Measurements from ENCODE around the gene KRTAP1-3.
A peak's percentile ranks its signal among the peaks of the same experiment; 100 is the strongest.
"Not testable (repeated sequence)": the region's sequence is repeated elsewhere in the genome, so short reads cannot be mapped to it uniquely, and the experiment has no call there.

KRTAP1-3 gene

DNA sequence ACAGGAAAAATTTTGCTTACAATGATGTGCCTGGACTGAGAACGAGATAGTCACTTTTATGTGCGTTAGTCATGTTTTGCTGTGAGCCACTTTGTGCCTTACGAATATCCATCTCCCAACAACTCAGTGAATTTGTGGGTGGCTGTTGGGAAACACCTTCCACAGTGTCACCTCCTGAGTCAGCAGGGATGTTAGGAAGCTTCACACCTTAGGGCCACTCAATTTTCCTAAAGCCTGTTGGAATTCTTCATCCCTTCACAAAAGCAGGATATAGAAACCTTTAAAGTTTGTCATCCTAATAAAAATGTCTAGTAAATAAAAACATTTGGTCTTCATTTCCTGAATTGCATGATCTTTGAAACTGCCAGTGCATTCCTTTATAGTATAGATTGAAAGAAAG lies 21.5 kb downstream of the KRTAP1-3 start:
- FAIRE-seq (peak; percentile 93), DNase-seq (ENCODE audit: insufficient read length, low spot score) (no peak)

DNA sequence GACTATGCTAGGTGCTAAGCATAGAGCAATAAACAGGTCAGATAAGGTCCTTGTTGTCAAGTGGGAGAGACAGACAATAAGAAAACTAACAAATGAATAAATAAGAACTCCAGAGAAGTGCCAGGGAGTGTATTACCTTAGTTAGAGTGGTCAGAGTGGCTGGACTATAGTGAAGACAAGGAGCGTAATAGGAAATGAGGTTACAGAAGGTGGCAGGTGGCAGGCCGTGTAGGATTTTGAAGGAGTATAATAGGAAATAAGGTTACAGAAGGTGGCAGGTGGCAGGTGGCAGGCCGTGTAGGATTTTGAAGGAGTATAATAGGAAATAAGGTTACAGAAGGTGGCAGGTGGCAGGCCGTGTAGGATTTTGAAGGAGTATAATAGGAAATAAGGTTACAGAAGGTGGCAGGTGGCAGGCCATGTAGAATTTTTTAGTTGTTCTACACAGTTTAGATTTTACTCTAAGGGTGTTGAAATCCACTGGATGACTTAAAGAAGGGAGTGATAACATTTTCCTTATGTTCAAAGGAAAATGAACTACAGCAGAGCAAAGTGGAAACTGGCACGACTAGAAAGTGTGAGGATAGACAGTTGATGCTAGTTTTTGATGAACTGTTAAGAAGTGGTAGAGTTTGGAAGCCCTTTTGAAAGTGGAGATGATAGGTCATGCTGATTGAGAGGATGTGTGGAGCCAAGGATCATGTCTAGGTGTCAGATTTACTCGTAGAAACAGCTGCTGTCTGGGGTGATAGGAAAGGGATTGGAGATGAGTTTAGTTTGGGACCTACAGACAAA lies 22.2 kb downstream of the KRTAP1-3 start:
- FAIRE-seq: no peak
- DNase-seq (ENCODE audit: insufficient read length, low spot score): no peak

DNA sequence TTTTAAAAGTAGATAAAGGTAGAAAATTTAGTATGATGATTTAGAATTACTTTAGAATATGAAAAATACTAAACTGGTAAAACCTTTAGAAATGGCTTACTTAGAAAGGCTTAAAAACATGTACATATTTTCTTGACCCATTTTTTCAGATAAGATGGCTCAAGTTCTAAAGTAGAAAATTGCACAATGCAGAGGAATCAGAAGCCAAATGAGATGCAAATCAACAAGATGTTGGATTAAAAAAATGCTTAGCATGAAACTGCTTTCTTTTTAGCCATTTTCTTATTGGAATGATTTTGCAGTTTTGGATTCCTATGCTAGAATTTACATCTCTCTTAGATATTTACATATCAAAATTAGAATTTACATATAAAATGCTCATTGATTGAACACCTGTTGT lies 24.2 kb downstream of the KRTAP1-3 start:
- FAIRE-seq: no peak

DNA sequence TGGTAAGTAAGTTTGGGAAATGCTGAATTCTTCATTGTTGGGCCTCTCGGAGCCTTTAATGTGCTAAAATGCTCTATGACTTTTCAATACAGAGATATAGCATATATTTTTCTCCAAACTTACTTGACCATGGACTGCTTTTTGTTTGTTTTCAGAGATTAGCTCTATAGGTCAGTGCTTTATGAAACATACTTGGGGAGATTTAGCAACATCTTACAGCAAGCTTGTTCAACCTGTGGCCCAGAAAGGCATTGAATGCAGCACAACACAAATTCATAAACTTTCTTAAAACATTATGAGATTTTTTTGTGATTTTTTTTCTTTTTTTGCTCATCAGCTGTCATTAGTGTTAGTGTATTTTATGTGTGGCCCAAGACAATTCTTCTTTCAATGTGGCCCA lies 24.7 kb downstream of the KRTAP1-3 start:
- FAIRE-seq (no peak), DNase-seq (ENCODE audit: insufficient read length, low spot score) (no peak)

More for the DNA sequence above, 24.2 kb downstream of the KRTAP1-3 start:
- DNase-seq (ENCODE audit: insufficient read length, low spot score): no peak

DNA sequence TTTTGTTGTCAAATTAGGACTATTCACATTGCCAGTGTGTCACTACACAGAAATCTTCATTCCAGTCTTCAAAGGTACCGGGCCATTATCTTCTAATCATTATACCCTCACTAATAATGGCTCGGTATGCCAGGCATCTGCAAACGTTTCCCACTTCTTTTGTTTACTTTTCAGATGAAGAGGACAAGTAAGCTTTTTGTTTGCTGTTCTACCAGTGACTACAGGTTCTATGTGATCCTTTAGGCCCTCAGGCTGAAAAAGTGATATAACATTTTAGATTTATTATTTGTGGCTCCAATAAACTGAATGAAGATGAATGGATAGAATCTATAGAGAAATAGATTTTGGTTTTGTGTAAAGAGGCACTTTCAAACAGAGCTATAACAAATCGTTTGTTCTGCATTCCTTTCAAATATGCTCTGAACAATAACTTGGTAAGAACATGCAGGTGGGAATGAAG lies 25.3 kb downstream of the KRTAP1-3 start:
- no peak for FAIRE-seq
- DNase-seq (ENCODE audit: insufficient read length, low spot score): no peak

DNA sequence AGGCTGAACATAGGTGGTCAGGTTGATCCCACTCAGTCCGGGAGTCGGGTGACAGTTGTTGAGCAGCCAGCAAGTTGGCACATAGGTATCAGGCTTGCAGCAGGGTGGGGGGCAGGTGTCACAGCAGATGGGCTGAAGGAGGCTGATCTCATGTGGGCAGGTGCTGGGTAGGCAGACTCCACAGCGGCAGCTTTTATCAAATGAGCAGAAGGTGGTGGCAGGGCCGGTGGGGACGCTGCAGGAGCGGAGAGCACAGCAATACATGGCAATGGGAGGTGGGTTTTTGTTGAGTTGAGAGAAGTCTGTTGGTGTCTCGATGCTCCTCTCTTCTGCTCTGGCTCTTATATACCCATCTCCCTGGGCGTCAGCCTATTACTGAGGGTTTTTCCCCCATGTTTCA lies 25.9 kb downstream of the KRTAP1-3 start, which contains the start of gene KRTAP3-1:
KRTAP3-1 (minus strand) TSS at position 318 of the 400 bp plus-strand sequence; CDS start at position 264, 54 bp downstream.
- FAIRE-seq (peak; percentile 89), DNase-seq (ENCODE audit: insufficient read length, low spot score) (no peak)

DNA sequence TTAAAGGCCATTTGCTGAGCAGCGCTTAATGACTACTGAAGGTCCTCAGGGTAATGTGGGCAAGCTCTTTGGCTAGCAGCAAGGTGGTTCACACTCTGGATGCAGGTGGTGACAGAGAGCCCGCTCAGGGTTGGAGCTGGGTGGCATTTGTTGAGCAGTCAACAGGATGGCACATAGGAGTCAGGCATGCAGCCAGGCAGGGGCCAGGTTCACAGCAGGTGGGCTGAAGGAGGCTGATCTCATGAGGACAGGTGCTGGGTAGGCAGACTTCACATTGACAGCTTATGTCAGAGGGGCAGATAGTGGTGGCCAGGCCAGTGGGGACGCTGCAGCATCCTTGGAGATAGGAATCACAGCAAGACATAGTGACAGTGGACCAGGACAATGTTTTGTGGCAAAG lies 30.3 kb downstream of the KRTAP1-3 start:
- FAIRE-seq (peak; percentile 4), DNase-seq (ENCODE audit: insufficient read length, low spot score) (no peak)

DNA sequence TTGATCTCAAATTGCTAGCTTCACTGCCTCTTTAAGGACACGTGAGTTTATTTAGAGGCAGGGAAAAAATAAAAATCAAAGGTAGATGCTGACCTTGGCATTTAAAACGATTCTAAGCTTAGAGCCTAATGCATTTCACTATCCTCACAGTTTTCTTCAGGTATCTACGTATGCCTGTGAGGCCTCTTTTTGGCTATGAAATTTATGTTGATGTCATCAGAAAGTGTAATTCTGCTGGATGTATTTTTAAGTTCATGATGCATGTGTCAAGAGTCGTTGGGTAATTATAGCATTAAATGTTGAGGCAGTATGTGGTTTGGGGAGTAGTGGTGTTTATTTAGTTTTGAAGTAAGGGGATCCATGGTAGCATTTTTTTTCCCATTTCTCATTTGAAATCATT lies 30.7 kb downstream of the KRTAP1-3 start:
- FAIRE-seq (no peak), DNase-seq (ENCODE audit: insufficient read length, low spot score) (no peak)

DNA sequence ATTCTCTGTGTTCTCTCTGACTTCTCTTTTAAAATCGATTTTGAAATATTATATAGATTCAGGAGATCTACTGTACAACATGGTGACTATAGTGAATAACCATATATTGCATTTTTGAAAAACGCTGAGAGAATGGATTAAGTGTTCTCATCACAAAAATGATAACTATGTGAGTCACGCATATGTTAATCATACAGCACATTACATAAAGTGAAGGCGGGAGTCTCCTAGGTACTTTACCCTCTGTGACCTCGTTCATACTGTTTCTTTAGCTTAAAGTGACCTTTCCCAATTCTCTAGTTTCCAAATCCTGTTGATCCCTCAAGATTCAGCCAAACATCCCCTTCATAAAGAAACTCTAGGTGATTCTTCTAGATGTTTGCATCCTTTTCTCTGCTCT lies 31.9 kb downstream of the KRTAP1-3 start:
- no peak for DNase-seq (ENCODE audit: insufficient read length, low spot score)
- FAIRE-seq: peak; percentile 31

DNA sequence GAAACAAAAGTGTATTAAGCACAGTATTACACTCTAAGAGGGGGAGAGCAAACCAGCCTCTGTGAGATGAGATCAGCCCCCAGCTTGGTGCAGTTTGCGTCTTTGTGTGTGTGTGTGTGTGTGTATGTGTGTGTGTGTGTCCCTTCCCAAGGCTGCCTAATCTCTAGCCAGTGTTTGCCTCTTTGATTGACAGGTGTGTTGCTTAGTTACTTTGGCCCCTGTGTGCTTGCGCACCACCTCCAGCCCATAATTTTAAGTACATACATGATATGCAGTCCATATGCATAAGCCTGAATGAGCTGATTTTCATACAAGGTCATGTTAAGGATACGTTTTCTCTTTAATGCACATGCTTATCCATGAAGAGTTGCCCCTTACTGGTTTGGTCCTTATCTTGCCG lies 32.9 kb downstream of the KRTAP1-3 start:
- FAIRE-seq (peak; percentile 69), DNase-seq (ENCODE audit: insufficient read length, low spot score) (no peak)

DNA sequence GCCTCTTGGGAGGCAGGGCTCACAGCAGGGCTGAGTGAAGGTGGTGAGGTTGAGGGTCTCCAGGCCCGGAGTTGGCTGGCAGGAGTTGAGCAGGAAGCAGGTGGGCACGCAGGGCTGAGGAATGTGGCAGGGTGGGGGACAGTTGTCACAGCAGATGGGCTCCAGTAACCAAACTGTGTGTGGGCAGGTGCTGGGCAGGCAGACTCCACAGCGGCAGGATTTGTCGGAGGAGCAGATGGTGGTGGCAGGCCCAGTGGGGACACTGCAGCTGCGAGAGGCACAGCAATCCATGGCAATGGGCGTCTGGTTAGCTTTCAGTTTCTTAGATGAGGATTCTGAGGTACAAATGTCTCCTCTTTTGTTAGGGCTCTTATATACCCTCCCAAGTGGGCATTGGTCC lies 35.1 kb downstream of the KRTAP1-3 start, which contains the start of gene KRTAP3-2:
KRTAP3-2 (minus strand) TSS at position 344 of the 400 bp plus-strand sequence; CDS start at position 291, 53 bp downstream.
- DNase-seq (ENCODE audit: insufficient read length, low spot score): not testable (repeated sequence)
- FAIRE-seq: peak; percentile 89

DNA sequence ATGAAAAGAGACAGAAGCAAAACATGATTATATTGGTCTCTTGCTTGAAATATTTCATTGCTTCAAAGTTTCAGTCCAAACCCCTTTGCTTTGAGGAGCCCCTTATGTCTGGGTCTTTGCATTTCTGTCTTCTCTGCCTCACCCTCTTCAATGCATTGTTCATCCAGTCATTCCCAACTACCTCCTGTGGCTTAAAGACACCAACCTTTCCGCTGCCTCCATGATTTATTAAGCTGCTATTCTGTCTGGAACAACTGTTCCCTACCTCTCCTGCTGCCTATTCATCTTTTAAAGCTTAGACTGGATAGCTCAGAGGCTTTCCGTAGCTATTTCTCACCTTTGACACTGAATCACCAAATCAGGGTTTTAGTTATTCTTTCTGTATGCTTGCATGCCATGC lies 37.3 kb downstream of the KRTAP1-3 start:
- DNase-seq (ENCODE audit: insufficient read length, low spot score) (no peak), FAIRE-seq (no peak)

DNA sequence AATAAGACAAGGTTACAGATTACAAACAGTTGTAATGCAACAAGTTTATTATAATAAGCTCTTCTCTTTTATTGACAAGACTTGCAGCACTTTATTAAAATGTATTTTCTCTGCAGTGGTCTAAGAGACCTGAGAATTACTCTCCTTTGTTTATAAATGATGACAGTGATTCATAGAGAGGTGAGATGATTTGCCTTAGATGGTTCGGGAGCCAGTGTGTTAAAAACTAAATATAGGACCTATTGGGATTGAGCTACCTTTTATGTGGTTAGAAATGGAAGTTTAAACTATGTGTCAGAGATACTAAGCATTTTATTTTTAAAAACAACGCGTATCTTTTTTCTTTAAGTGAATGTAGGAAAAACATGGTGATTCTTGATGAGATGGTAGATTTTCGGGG lies 37.8 kb downstream of the KRTAP1-3 start:
- DNase-seq (ENCODE audit: insufficient read length, low spot score) (no peak), FAIRE-seq (no peak)

DNA sequence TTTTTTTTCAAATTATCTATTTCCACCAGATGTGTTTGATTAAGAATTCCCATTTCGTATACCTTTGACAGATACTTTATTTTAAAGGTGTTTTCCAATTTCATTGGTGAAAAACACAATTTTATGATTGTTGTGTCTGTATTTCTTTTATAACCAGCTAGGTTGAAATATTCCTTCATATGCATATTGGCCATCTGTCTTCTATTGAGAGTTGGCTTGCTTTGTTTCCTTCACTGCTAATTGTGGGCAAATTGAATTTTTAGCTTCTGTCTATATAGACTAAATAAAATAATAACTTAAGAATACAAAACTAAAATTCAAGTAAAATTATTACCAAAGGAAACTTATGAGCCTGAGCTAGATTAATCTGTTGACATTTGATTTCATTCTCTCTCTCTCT lies 39.6 kb downstream of the KRTAP1-3 start:
- no peak for FAIRE-seq
- no peak for DNase-seq (ENCODE audit: insufficient read length, low spot score)

DNA sequence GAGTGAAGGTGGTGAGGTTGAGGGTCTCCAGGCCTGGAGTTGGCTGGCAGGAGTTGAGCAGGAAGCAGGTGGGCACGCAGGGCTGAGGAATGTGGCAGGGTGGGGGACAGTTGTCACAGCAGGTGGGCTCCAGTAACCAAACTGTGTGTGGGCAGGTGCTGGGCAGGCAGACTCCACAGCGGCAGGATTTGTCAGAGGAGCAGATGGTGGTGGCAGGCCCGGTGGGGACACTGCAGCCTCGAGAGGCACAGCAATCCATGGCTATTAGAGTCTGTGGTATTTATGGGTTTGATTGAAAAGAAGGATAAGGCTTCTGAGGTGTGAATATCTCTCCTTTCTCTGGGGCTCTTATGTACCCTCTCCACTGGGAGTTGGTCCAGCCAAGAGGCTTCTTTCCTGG lies 40.8 kb downstream of the KRTAP1-3 start, which contains the start of gene KRTAP3-3:
KRTAP3-3 (minus strand) TSS at position 326 of the 400 bp plus-strand sequence; CDS start at position 259, 67 bp downstream.
- peak; percentile 92 for FAIRE-seq
- DNase-seq (ENCODE audit: insufficient read length, low spot score): no peak

DNA sequence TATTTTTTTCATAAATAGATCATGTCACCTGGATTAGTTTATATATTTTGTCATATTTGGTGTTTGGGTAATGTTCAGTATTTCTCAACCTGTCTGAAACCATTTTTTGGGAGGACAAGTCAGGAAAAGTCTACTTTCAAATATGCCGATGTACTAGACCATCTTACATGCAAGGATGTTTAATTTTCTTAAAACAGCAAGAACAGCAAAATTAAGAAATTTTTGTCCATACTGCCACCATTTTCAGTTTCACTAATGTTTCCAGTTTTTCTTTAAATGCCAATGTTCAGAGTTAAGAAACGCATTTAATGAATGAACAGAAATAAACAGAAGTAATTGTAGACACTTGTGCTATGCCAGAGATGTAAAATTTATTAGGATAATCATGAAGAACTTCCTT lies 41.6 kb downstream of the KRTAP1-3 start:
- no peak for FAIRE-seq
- no peak for DNase-seq (ENCODE audit: insufficient read length, low spot score)

DNA sequence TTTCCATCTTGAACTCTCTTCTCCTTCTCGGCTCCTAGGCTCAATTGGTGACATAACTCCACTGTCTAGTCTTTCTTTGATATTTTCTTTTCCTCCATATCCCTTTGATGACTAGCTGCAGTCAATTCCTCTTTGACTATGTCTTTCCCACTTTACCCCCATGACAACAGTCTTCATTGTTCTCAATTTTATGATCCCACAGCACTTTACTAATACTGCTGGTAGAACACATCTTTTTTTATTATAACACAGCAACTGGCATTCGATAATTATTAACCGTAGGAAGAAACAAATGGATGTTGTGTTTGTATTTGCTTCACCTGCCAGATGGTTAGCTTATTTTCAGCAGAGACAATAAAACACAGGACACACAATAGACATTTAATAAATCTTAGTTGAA lies 42.0 kb downstream of the KRTAP1-3 start:
- FAIRE-seq (no peak), DNase-seq (ENCODE audit: insufficient read length, low spot score) (no peak)

DNA sequence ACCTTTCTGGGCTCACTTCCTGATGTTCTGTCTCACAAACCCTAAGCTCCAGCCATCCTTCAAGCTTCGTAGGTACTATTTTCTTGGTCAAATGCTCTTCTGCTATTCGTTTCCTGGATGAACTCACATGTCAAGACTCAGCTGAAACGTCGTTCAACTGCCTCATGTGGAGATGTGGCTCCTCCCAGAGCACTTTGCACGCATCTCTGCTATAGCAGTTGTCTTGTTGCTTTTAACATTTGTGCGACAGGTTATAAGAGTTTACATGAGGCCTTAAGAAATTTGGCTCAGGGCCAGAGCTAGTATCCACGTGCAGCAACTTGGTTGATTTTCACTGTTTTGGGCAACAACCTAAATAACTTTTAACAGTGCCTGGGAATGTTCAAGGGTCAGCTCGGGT lies 47.8 kb downstream of the KRTAP1-3 start:
- FAIRE-seq: peak; percentile 69
- DNase-seq (ENCODE audit: insufficient read length, low spot score): no peak

DNA sequence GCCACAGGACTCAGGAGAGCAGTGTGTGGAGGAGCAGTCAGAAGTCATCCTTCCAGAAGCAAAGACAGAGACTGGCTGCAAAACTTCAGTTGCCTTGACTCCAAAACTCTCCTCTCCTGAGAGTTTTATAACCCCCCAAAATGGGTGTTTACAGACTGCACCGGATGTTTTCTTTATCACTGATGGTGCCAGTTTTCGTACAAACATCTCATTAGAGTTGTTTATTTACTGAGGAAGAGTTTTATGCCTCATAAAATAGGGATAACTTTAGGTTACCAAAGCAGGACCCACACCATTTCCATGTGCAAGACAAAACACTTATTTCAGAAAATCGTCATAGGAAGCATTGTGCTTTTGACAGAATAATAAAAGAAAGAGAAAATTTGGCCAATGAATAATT lies 50.4 kb downstream of the KRTAP1-3 start, which contains the start of gene KRT40:
KRT40 (minus strand) TSS at position 101 of the 400 bp plus-strand sequence; CDS start at position 48, 53 bp downstream.
- DNase-seq (ENCODE audit: insufficient read length, low spot score) (no peak), FAIRE-seq (no peak)

Measured in HTR-8/SVneo (cell line).